Right lobe of liver (tissue), 6 donors: ENCODE data around the gene TNRC6C. TPM values are rescaled to one million over a fixed set of nuclear protein-coding genes. Genes with fewer than 3 reads are reported as not detected.

Experiments used
- ATAC-seq, 4 donors: fragments of 200-7000 bp; cut with Tn5 transposase; one replicate each; pipeline ENCODE4 v1.9.1; 2020; ENCODE audit warnings: mild to moderate bottlenecking in 4 of 4, moderate library complexity in 4 of 4
- DNase-seq, 3 donors: peaks; one replicate each; pipeline ENCODE4 v3.0.0-alpha.2; 2020
- H3K27ac ChIP-seq, 3 donors: fragments of 200-600 bp; one replicate each; pipeline ENCODE4 v1.8.0; 2022
- H3K27me3 ChIP-seq, 2 donors: fragments of 200-600 bp; one replicate each; pipeline ENCODE4 v1.8.0; 2022
- H3K36me3 ChIP-seq, 4 donors: fragments of 200-600 bp; sonication (generic) in 1 of 4; one replicate each; pipeline versions ENCODE4 v1.5.1 to v1.8.0; 2017 to 2022; ENCODE audit warnings: control low read depth in 1 of 4
- H3K4me1 ChIP-seq, 4 donors: fragments of 200-600 bp; sonication (generic) in 1 of 4; one replicate each; pipeline versions ENCODE4 v1.5.1 to v1.8.0; 2017 to 2022; ENCODE audit warnings: control low read depth in 1 of 4
- H3K4me3 ChIP-seq, 3 donors: fragments of 200-600 bp; one replicate each; pipeline ENCODE4 v1.8.0; 2022
- H3K9me3 ChIP-seq, 4 donors: fragments of 200-600 bp; sonication (generic) in 1 of 4; one replicate each; pipeline versions ENCODE4 v1.5.1 to v1.8.0; 2017 to 2022; ENCODE audit warnings: control low read depth in 1 of 4
- CTCF ChIP-seq, 4 donors: fragments of 200-600 bp in 3 of 4; fragments of 450-650 bp in 1 of 4; IDR thresholded peaks; one replicate each; pipeline versions ENCODE4 v1.5.1 to v1.8.0; 2016 to 2022; ENCODE audit warnings: antibody characterized with exemption in 4 of 4, mild to moderate bottlenecking in 2 of 4
- POLR2A ChIP-seq: fragments of 450-650 bp; IDR thresholded peaks from one replicate; pipeline ENCODE4 v1.6.1; 2017; ENCODE audit warnings: antibody characterized with exemption, mild to moderate bottlenecking
- WGBS: methylation state at CpG from one replicate; pipeline ENCODE4 v1.1.6; 2018; ENCODE audit warnings: low coverage, low lambda C conversion rate; ENCODE audit not compliant: insufficient coverage; ENCODE audit errors: missing lambda C conversion rate; 5-methylcytosine and 5-hydroxymethylcytosine counted together
- intact Hi-C, 2 donors: fragments of 100-400 bp; cut with DNase I; formaldehyde crosslinking; loops; one replicate each; pipeline versions ENCODE4 v1.11.2 to v1.14.1; 2022
- total RNA-seq, 6 experiments: library from RNA; depleted of rRNA in 2 of 6; stranded (reverse); fragments of >200 nt in 2 of 6; fragmentation: NEBNext Ultra II Directional in 3 of 6; extraction: Animal tissue kit (Norgen Biotek cat#: 25700) in 3 of 6; gene quantifications; one replicate each; pipeline versions ENCODE4 v1.1.0 to v1.2.4, GENCODE V29; 2016 to 2023
- donor health status: DM: no; HTN: yes; CAD: no.
- donor health status: DM: no; HTN: no; CAD: no.
- donor health status: DM: no; HTN: no; CAD: no.
- donor health status: DM: no; HTN: yes; CAD: no.
- donor health status: DM: no; HTN: yes; CAD: no.

TNRC6C gene
- total RNA-seq, 6 experiments from 2014 or later = 1.9 to 10.6 (median 7.7) TPM

- no peak for TF ChIP-seq CTCF (IDR thresholded peaks at IDR 0.05)
- TF ChIP-seq POLR2A = no peak
- no peak overlapping the region for H3K27ac ChIP-seq
- H3K9me3 ChIP-seq = no peaks in the 10 kb centered on the region
- no peak for DNase-seq
- H3K36me3 ChIP-seq = peaks cover 0 to 4% (median 2%) of the 10 kb centered on the region in 4 donors
- no peak overlapping the region for H3K4me3 ChIP-seq
- peaks cover 0 to under 1% (median 0%) of the 10 kb centered on the region in 4 donors for H3K4me1 ChIP-seq
- H3K27me3 ChIP-seq = no peaks in the 10 kb centered on the region
- WGBS = 86% methylated on average over 5 of the region's 5 CpGs
- no peak for ATAC-seq
- intact Hi-C loops = loop anchor here in 1 of 2 donors (10.0 kb wide), 1 partner anchor 240 kb away; no protein-coding TSS in a partner anchor
These were observed 56.1 kb downstream of the TNRC6C start for GRCh38 chr17:78014646-78015045.

GRCh38 chr17:78016852-78017251, 58.3 kb downstream of the TNRC6C start:
- ATAC-seq (no peak), DNase-seq (no peak)
- H3K27ac ChIP-seq = no peak overlapping the region
- H3K4me1 ChIP-seq = peaks cover 0 to 12% (median 0%) of the 10 kb centered on the region in 4 donors
- H3K27me3 ChIP-seq = no peaks in the 10 kb centered on the region
- intact Hi-C loops = loop anchor here in 1 of 2 donors (10.0 kb wide), 1 partner anchor 242 kb away; no protein-coding TSS in a partner anchor
- 100% methylated on average over 1 of the region's 1 CpG for WGBS
- H3K4me3 ChIP-seq = no peak overlapping the region
- no peaks in the 10 kb centered on the region for H3K36me3 ChIP-seq
- no peaks in the 10 kb centered on the region for H3K9me3 ChIP-seq
- no peak for TF ChIP-seq CTCF (IDR thresholded peaks at IDR 0.05)
- no peak for TF ChIP-seq POLR2A

GRCh38 chr17:78019367-78019975, 61.0 kb downstream of the TNRC6C start:
- no peak overlapping the region for H3K4me3 ChIP-seq
- H3K36me3 ChIP-seq = no peaks in the 10 kb centered on the region
- peaks cover 0 to 12% (median 0%) of the 10 kb centered on the region in 4 donors for H3K4me1 ChIP-seq
- TF ChIP-seq POLR2A = no peak
- peak; percentile 35 to 79 (median 66) for TF ChIP-seq CTCF (IDR thresholded peaks at IDR 0.05)
- intact Hi-C loops = loop anchor here in 1 of 2 donors (10.0 kb wide), 1 partner anchor 245 kb away; no protein-coding TSS in a partner anchor
- no peaks in the 10 kb centered on the region for H3K9me3 ChIP-seq
- no peak overlapping the region for H3K27ac ChIP-seq
- DNase-seq (no peak), ATAC-seq (peak in 3 of 4 donors; percentile 41 to 67 (median 59))
- no peaks in the 10 kb centered on the region for H3K27me3 ChIP-seq

GRCh38 chr17:78019976-78020716, 61.6 kb downstream of the TNRC6C start:
- 49% methylated on average over 4 of the region's 6 CpGs for WGBS
- Histone ChIP-seq H3K4me1 (peaks cover 0 to 12% (median 0%) of the 10 kb centered on the region in 4 donors), H3K4me3 (no peak overlapping the region), H3K27ac (peak overlapping the region in 1 of 3 donors; percentile 21), H3K9me3 (no peaks in the 10 kb centered on the region), H3K27me3 (no peaks in the 10 kb centered on the region), H3K36me3 (no peaks in the 10 kb centered on the region)
- DNase-seq (no peak), ATAC-seq (peak; percentile 19 to 68 (median 32))
- TF ChIP-seq CTCF (IDR thresholded peaks at IDR 0.05) = no peak
- no peak for TF ChIP-seq POLR2A
- intact Hi-C loops = loop anchor here in 1 of 2 donors (10.0 kb wide), 1 partner anchor 245 kb away; no protein-coding TSS in a partner anchor
